SK-N-SH (cell line): Measurements from ENCODE around the gene KPNB1. TPM values are rescaled to one million over a fixed set of nuclear protein-coding genes. Genes with fewer than 3 reads are reported as not detected.

ENCODE experiments used
- CTCF ChIA-PET: fragments of 300-600, 350-600 bp; formaldehyde crosslinking; extraction: SDS; loops from one replicate; lab custom pipeline; 2021; lab: Yijun Ruan, JAX
- POLR2A ChIA-PET: fragments of 350-600 bp; sonication (Branson Sonifier 250); formaldehyde crosslinking; extraction: SDS; loops from one replicate; lab custom pipeline; 2020; ENCODE audit warnings: antibody characterized with exemption, inconsistent platforms; lab: Yijun Ruan, JAX
- DNase-seq: peaks from one replicate; pipeline ENCODE4 v3.0.0; 2012
- H2AFZ ChIP-seq: fragments of 200-600 bp; sonication (generic); 2 replicates; pipeline ENCODE4 v1.8.1; 2016; ENCODE audit warnings: antibody characterized with exemption, mild to moderate bottlenecking, low read depth
- H3F3A ChIP-seq: fragments of 200-600 bp; sonication (generic); replicated peaks from 2 replicates; pipeline ENCODE3; 2016; ENCODE audit warnings: antibody characterized with exemption, mild to moderate bottlenecking; ENCODE audit not compliant: insufficient read depth
- H3K27ac ChIP-seq, 2 experiments: fragments of 200-500 bp in 1 of 2; fragments of 200-600 bp in 1 of 2; sonication (Bioruptor generic) in 1 of 2; sonication (generic), shearing (Covaris generic) in 1 of 2; 2 replicates each; pipeline versions ENCODE4 v1.5.1 to v1.6.1; 2014 to 2016; ENCODE audit warnings: low read depth in 2 of 2, inconsistent platforms in 1 of 2, low read length in 1 of 2, mild to moderate bottlenecking in 1 of 2, mixed read lengths in 1 of 2
- H3K27me3 ChIP-seq: fragments of 200-600 bp; sonication (generic), shearing (Covaris generic); 2 replicates; pipeline ENCODE4 v1.6.1; 2016; ENCODE audit warnings: mixed run types; ENCODE audit not compliant: insufficient read depth
- H3K36me3 ChIP-seq, 2 experiments: fragments of 200-500 bp in 1 of 2; fragments of 200-600 bp in 1 of 2; sonication (Bioruptor generic) in 1 of 2; sonication (generic) in 1 of 2; replicated peaks in 1 of 2; 2 replicates each; pipeline versions ENCODE3 to v1.5.1; 2014 to 2016; ENCODE audit warnings: low read length in 1 of 2, mild to moderate bottlenecking in 1 of 2; ENCODE audit not compliant: insufficient read depth in 2 of 2, control insufficient read depth in 1 of 2
- H3K4me1 ChIP-seq, 2 experiments: fragments of 200-500 bp in 1 of 2; fragments of 200-600 bp in 1 of 2; sonication (Bioruptor generic) in 1 of 2; sonication (generic), shearing (Covaris generic) in 1 of 2; 2 replicates each; pipeline versions ENCODE4 v1.5.1 to v1.6.1; 2014 to 2016; ENCODE audit warnings: low read depth in 1 of 2, low read length in 1 of 2, mixed run types in 1 of 2; ENCODE audit not compliant: insufficient read depth in 2 of 2, control insufficient read depth in 1 of 2
- H3K4me2 ChIP-seq: fragments of 200-600 bp; sonication (generic), shearing (Covaris generic); 2 replicates; pipeline ENCODE4 v1.6.1; 2017; ENCODE audit warnings: mixed run types
- H3K4me3 ChIP-seq, 2 experiments: fragments of 200-500 bp in 1 of 2; fragments of 200-600 bp in 1 of 2; sonication (Bioruptor generic) in 1 of 2; sonication (generic), shearing (Covaris generic) in 1 of 2; 2 replicates each; pipeline versions ENCODE4 v1.5.1 to v1.8.1; 2014 to 2016; ENCODE audit warnings: low read depth in 2 of 2, inconsistent platforms in 1 of 2, low read length in 1 of 2, mild to moderate bottlenecking in 1 of 2, mixed read lengths in 1 of 2, moderate library complexity in 1 of 2
- H3K79me2 ChIP-seq: fragments of 200-600 bp; sonication (generic); 2 replicates; pipeline ENCODE4 v1.8.1; 2017; ENCODE audit warnings: mild to moderate bottlenecking; ENCODE audit not compliant: insufficient read depth
- H3K9ac ChIP-seq: fragments of 200-600 bp; sonication (generic); 2 replicates; pipeline ENCODE4 v1.6.1; 2017; ENCODE audit warnings: mixed run types
- H3K9me2 ChIP-seq: fragments of 200-600 bp; sonication (generic); 2 replicates; pipeline ENCODE4 v1.6.1; 2017; ENCODE audit warnings: mixed run types
- H3K9me3 ChIP-seq: fragments of 200-600 bp; sonication (generic); 2 replicates; pipeline ENCODE4 v1.6.1; 2017; ENCODE audit warnings: mixed run types, mild to moderate bottlenecking, moderate library complexity
- H4K20me1 ChIP-seq: fragments of 200-600 bp; sonication (generic); 2 replicates; pipeline ENCODE4 v1.6.1; 2017; ENCODE audit warnings: mild to moderate bottlenecking, mixed run types; ENCODE audit not compliant: insufficient read depth
- CHD2 ChIP-seq: fragments of 150-350 bp; IDR thresholded peaks from 2 replicates; pipeline ENCODE4 v1.6.1; 2018; ENCODE audit warnings: low read length; ENCODE audit not compliant: partially characterized antibody
- ELF1 ChIP-seq: IDR thresholded peaks from 2 replicates; pipeline ENCODE4 v1.4.0; 2012
- EP300 ChIP-seq, 2 experiments: IDR thresholded peaks; 2 replicates each; pipeline versions ENCODE4 v1.4.0 to v1.6.1; 2012; ENCODE audit warnings: borderline replicate concordance in 1 of 2, low read depth in 1 of 2, low read length in 1 of 2
- EZH2phosphoT487 ChIP-seq: fragments of 200-600 bp; sonication (generic); IDR thresholded peaks from 2 replicates; pipeline ENCODE4 v1.6.1; 2017; ENCODE audit warnings: low read depth, mixed run types, mild to moderate bottlenecking, antibody characterized with exemption, moderate library complexity, borderline replicate concordance
- GABPA ChIP-seq: IDR thresholded peaks from 2 replicates; pipeline ENCODE4 v1.4.0; 2012; ENCODE audit warnings: low read depth, mild to moderate bottlenecking
- GATA2 ChIP-seq: sonication (generic); formaldehyde crosslinking; IDR thresholded peaks from 2 replicates; pipeline ENCODE4 v1.5.0; 2020; ENCODE audit warnings: mild to moderate bottlenecking, missing genetic modification reagents
- JUND ChIP-seq: IDR thresholded peaks from 2 replicates; pipeline ENCODE4 v1.4.0; 2012
- MEF2A ChIP-seq: IDR thresholded peaks from 2 replicates; pipeline ENCODE4 v1.4.0; 2012; ENCODE audit warnings: low read depth, borderline replicate concordance
- MXI1 ChIP-seq: IDR thresholded peaks from 2 replicates; pipeline ENCODE4 v1.6.1; 2012; ENCODE audit warnings: mild to moderate bottlenecking, low read depth, low read length, improper control_type of control experiment
- NRF1 ChIP-seq: IDR thresholded peaks from 2 replicates; pipeline ENCODE4 v1.6.1; 2012; ENCODE audit warnings: low read depth, mild to moderate bottlenecking, low read length
- POLR2AphosphoS5 ChIP-seq: IDR thresholded peaks from 2 replicates; pipeline ENCODE4 v1.6.1; 2012; ENCODE audit warnings: low read depth, low read length
- RAD21 ChIP-seq: IDR thresholded peaks from 2 replicates; pipeline ENCODE4 v1.6.1; 2012; ENCODE audit warnings: mild to moderate bottlenecking, low read length
- RCOR1 ChIP-seq: fragments of 150-350 bp; IDR thresholded peaks from 2 replicates; pipeline ENCODE4 v1.6.1; 2017; ENCODE audit warnings: antibody characterized with exemption, low read length
- RXRA ChIP-seq: IDR thresholded peaks from 2 replicates; pipeline ENCODE4 v1.4.0; 2012; ENCODE audit warnings: low read depth, mild to moderate bottlenecking, borderline replicate concordance
- TAF1 ChIP-seq: IDR thresholded peaks from 2 replicates; pipeline ENCODE4 v1.6.1; 2012; ENCODE audit warnings: low read depth, mild to moderate bottlenecking, low read length, moderate library complexity, borderline replicate concordance
- TEAD4 ChIP-seq: IDR thresholded peaks from 2 replicates; pipeline ENCODE4 v1.4.0; 2012; ENCODE audit warnings: mild to moderate bottlenecking, borderline replicate concordance; ENCODE audit not compliant: insufficient read depth
- YY1 ChIP-seq: IDR thresholded peaks from 2 replicates; pipeline ENCODE4 v1.4.0; 2012; ENCODE audit warnings: low read depth, mild to moderate bottlenecking
- WGBS: methylation state at CpG from one replicate; pipeline ENCODE4 v1.1.6; 2017; ENCODE audit warnings: low lambda C conversion rate; 5-methylcytosine and 5-hydroxymethylcytosine counted together
- polyA plus RNA-seq, 3 experiments: library from polyadenylated mRNA; depleted of rRNA; stranded (reverse); fragments of >200 nt; gene quantifications; 2 replicates each; pipeline ENCODE4 v1.2.3, GENCODE V29; 2012
- TF ChIP-seq, protein P1 (sequence below): IDR thresholded peaks from 2 replicates; pipeline ENCODE4 v1.4.0; 2012; ENCODE audit warnings: low read depth, borderline replicate concordance
- TF ChIP-seq, protein P2 (sequence below): fragments of 200-600 bp; sonication (generic); IDR thresholded peaks from 2 replicates; pipeline ENCODE4 v1.6.1; 2017; ENCODE audit warnings: antibody characterized with exemption, mild to moderate bottlenecking, moderate library complexity
- TF ChIP-seq, protein P3 (sequence below): IDR thresholded peaks from 2 replicates; pipeline ENCODE4 v1.4.0; 2012; ENCODE audit warnings: low read depth

Gene KPNB1
- polyA plus RNA-seq, 1 of the 3 experiments (the other 2 are of a cell fraction): 89.5 TPM

DNA sequence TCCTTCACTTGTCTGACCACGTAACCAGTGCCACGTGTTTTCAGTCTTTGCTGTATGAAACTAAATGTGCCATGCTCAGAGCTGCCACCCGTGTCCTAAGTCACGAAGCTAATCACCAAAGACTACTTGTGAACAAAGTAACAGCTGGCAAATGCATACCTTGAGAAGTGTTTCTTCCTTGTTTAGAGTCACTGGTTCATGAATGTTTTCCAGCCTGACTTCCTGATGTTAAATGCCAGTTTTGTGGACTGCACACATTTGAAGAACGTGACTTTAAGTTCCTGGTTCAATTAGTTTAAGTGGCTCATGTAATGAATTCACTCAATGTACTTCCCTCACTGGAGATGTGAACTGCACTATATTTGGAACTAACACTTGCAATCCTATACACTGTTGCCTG lies 19.9 kb upstream of the KPNB1 start:
- no peak overlapping the region for H3K4me2 ChIP-seq
- CTCF ChIA-PET: interaction anchor here (0.8 to 8.9 kb wide), 5 partner anchors 10 to 293 kb away, joined by 3 to 79 read pairs (median 3); partner anchors contain the start of gene TBX21
- no peaks in the 10 kb centered on the region for H4K20me1 ChIP-seq
- no peak overlapping the region for H2AFZ ChIP-seq
- H3K9ac ChIP-seq: no peak overlapping the region
- no peak overlapping the region for H3K27ac ChIP-seq
- peaks cover 0 to 4% of the 10 kb centered on the region in 2 experiments; a peak in 1 of 4 replicates for H3K4me1 ChIP-seq
- peaks cover 4 to 7% of the 10 kb centered on the region in 2 experiments for H3K36me3 ChIP-seq
- H3K79me2 ChIP-seq: no peaks in the 10 kb centered on the region
- H3K27me3 ChIP-seq: no peaks in the 10 kb centered on the region
- no peaks in the 10 kb centered on the region for H3K9me3 ChIP-seq
- TF ChIP-seq RAD21 (no peak), TAF1 (no peak), EP300 (IDR thresholded peaks at IDR 0.05; ENCODE audit: borderline replicate concordance in 1 of 2, low read depth in 1 of 2, low read length in 1 of 2) (no peak), CHD2 (no peak), ELF1 (no peak), GATA2 (CRISPR knock-in tag) (no peak), JUND (no peak), YY1 (no peak), RCOR1 (no peak), MEF2A (no peak), NRF1 (no peak), RXRA (no peak), POLR2AphosphoS5 (no peak), GABPA (no peak), TEAD4 (no peak), MXI1 (no peak), EZH2phosphoT487 (no peak)
- TF ChIP-seq, protein P1, sequence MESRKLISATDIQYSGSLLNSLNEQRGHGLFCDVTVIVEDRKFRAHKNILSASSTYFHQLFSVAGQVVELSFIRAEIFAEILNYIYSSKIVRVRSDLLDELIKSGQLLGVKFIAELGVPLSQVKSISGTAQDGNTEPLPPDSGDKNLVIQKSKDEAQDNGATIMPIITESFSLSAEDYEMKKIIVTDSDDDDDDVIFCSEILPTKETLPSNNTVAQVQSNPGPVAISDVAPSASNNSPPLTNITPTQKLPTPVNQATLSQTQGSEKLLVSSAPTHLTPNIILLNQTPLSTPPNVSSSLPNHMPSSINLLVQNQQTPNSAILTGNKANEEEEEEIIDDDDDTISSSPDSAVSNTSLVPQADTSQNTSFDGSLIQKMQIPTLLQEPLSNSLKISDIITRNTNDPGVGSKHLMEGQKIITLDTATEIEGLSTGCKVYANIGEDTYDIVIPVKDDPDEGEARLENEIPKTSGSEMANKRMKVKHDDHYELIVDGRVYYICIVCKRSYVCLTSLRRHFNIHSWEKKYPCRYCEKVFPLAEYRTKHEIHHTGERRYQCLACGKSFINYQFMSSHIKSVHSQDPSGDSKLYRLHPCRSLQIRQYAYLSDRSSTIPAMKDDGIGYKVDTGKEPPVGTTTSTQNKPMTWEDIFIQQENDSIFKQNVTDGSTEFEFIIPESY: no peak
- TF ChIP-seq, protein P2, sequence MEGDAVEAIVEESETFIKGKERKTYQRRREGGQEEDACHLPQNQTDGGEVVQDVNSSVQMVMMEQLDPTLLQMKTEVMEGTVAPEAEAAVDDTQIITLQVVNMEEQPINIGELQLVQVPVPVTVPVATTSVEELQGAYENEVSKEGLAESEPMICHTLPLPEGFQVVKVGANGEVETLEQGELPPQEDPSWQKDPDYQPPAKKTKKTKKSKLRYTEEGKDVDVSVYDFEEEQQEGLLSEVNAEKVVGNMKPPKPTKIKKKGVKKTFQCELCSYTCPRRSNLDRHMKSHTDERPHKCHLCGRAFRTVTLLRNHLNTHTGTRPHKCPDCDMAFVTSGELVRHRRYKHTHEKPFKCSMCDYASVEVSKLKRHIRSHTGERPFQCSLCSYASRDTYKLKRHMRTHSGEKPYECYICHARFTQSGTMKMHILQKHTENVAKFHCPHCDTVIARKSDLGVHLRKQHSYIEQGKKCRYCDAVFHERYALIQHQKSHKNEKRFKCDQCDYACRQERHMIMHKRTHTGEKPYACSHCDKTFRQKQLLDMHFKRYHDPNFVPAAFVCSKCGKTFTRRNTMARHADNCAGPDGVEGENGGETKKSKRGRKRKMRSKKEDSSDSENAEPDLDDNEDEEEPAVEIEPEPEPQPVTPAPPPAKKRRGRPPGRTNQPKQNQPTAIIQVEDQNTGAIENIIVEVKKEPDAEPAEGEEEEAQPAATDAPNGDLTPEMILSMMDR: no peak
- TF ChIP-seq, protein P3, sequence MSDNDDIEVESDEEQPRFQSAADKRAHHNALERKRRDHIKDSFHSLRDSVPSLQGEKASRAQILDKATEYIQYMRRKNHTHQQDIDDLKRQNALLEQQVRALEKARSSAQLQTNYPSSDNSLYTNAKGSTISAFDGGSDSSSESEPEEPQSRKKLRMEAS: no peak
- POLR2A ChIA-PET: no interaction called here
- H3K9me2 ChIP-seq: no peaks in the 10 kb centered on the region
- DNase-seq: no peak
- WGBS: 92% methylated on average over 5 of the region's 5 CpGs
- H3F3A ChIP-seq: peaks cover 2% of the 10 kb centered on the region
- no peak overlapping the region for H3K4me3 ChIP-seq
